ENCODE data around the gene CD72. TPM values are rescaled to one million over a fixed set of nuclear protein-coding genes. Genes with fewer than 3 reads are reported as not detected.

CD72 gene
- total RNA-seq, 1 donor from 2014 or later = 125 TPM

DNA sequence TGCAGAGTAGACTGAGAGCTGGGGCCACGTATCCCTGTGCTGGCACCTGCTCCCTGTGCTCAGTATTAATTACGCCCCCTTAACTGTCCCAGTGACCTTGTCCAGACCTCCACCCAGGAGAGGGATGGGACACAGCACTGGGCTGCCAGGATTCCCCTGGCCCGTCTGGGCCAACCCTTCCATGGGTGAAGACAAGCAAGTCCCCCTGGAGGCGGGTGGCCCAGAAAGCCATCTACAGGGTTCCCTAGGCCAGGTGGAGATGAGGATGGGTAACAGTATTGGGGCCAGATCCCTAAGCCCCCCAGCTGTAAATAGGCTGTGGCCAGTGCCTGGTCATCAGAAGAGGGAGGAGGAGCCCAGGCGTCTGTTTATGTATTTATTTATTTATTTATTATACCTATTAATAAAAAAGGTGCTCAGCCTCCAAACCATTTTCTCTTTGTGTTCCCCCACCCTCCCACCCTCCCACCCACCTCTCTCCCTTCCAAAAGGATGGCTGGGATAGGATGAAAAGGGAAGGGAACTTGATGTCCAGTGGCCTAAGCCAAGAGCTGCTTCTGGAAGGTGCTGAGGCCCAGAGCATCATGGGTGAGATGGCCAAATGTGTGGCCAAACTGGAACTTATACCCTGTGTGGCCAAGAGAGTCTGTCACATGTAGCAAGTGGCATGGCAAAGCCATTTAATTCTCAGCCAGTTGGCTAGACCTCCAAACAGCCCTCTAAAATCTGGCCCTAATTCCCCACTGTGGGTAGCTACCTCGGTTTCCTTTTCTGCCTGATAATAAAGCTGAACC, 56.5 kb downstream of the CD72 start:
- intact Hi-C loops (cut with micrococcal nuclease) = no loop called here
- H3K36me3 Mint-ChIP-seq (ENCODE audit: low read depth) = no peaks in the 10 kb centered on the region
- CTCF ChIA-PET = no interaction called here

DNA sequence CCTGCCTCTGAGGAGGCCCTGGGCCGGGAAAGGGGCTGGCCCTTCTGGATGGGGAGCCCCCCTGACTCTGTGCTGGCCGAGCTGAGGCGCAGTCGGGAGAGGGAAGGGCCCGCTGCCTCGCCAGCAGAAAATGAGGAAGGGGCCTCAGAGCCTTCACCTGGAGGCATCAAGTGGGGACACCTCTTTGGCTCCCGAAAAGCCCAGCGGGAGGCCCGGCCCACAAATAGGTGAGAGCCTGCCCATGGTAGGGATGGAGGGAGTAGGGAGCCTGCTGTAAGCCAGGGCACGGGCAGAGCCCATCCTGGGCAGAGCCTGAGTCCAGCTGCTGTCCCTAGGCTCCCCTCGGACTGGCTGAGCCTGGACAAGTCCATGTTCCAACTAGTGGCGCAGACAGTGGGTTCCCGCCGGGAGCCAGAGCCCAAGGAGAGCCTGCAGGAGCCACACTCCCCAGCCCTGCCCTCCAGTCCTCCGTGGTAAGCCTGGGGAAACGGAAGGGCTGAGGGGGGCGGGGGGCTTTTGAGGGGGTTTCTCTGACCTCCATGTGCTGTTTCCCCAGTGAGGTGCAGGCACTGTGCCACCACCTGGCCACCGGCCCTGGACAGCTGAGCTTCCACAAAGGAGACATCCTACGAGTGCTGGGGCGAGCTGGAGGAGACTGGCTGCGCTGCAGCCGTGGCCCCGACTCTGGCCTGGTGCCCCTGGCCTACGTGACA, 57.4 kb downstream of the CD72 start:
- ATAC-seq (ENCODE audit: low read depth) (no peak), DNase-seq (no peak)
- CTCF ChIA-PET = no interaction called here
- TF ChIP-seq, protein P1, sequence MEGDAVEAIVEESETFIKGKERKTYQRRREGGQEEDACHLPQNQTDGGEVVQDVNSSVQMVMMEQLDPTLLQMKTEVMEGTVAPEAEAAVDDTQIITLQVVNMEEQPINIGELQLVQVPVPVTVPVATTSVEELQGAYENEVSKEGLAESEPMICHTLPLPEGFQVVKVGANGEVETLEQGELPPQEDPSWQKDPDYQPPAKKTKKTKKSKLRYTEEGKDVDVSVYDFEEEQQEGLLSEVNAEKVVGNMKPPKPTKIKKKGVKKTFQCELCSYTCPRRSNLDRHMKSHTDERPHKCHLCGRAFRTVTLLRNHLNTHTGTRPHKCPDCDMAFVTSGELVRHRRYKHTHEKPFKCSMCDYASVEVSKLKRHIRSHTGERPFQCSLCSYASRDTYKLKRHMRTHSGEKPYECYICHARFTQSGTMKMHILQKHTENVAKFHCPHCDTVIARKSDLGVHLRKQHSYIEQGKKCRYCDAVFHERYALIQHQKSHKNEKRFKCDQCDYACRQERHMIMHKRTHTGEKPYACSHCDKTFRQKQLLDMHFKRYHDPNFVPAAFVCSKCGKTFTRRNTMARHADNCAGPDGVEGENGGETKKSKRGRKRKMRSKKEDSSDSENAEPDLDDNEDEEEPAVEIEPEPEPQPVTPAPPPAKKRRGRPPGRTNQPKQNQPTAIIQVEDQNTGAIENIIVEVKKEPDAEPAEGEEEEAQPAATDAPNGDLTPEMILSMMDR (IDR thresholded peaks at IDR 0.05) = no peak
- H3K9me3 Mint-ChIP-seq = no peaks in the 10 kb centered on the region
- intact Hi-C loops (cut with micrococcal nuclease) = no loop called here
- H3K27me3 Mint-ChIP-seq = no peaks in the 10 kb centered on the region
- H3K36me3 Mint-ChIP-seq (ENCODE audit: low read depth) = no peaks in the 10 kb centered on the region
- POLR2A ChIA-PET = no interaction called here
- H3K4me3 Mint-ChIP-seq = no peak overlapping the region
- H3K27ac Mint-ChIP-seq = no peak overlapping the region
- peaks cover 13% of the 10 kb centered on the region for H3K4me1 Mint-ChIP-seq

More for the DNA sequence above, 56.5 kb downstream of the CD72 start:
- peaks cover 13% of the 10 kb centered on the region for H3K4me1 Mint-ChIP-seq
- no peak overlapping the region for H3K4me3 Mint-ChIP-seq
- no peak for ATAC-seq (ENCODE audit: low read depth)
- TF ChIP-seq, protein P1 (IDR thresholded peaks at IDR 0.05) = no peak
- no peaks in the 10 kb centered on the region for H3K9me3 Mint-ChIP-seq
- DNase-seq = no peak
- POLR2A ChIA-PET = interaction anchor here (0.8 kb wide), 1 partner anchor 446 kb away, joined by 4 read pairs; the partner anchor contains the start of gene ATOSB
- H3K27me3 Mint-ChIP-seq = no peaks in the 10 kb centered on the region
- no peak overlapping the region for H3K27ac Mint-ChIP-seq

Other genes with a start within 250 kb of the CD72 start
- gene RUSC2, start 128.3 kb downstream of the CD72 start, total RNA-seq = 0.24 and 0.29 TPM in 2 replicates
- gene TESK1, start 13.2 kb downstream of the CD72 start, total RNA-seq = 48.7 and 51.9 TPM in 2 replicates
- gene SIT1, start 32.5 kb upstream of the CD72 start, total RNA-seq = 27.5 and 28.0 TPM in 2 replicates
- gene RMRP, start 39.6 kb upstream of the CD72 start, total RNA-seq = 8,247 and 9,516 TPM in 2 replicates
- gene CCDC107, start 39.9 kb upstream of the CD72 start, total RNA-seq = 32.5 and 34.5 TPM in 2 replicates
- 0.59 and 0.89 TPM in 2 replicates for gene ARHGEF39, start 46.8 kb upstream of the CD72 start, total RNA-seq
- gene CA9, start 55.5 kb upstream of the CD72 start, total RNA-seq = 0.86 TPM in 1 of 2 replicates, not detected in the other
- gene TPM2, start 71.5 kb upstream of the CD72 start, total RNA-seq = 1.9 and 2.0 TPM in 2 replicates
- gene TLN1, start 113.8 kb upstream of the CD72 start, total RNA-seq = 327 and 362 TPM in 2 replicates
- 13.8 and 16.9 TPM in 2 replicates for gene CREB3, start 114.3 kb upstream of the CD72 start, total RNA-seq
- gene GBA2, start 130.8 kb upstream of the CD72 start, total RNA-seq = 93.4 and 104 TPM in 2 replicates
- gene RGP1, start 130.9 kb upstream of the CD72 start, total RNA-seq = 23.8 and 25.4 TPM in 2 replicates
- gene MSMP, start 135.9 kb upstream of the CD72 start, total RNA-seq = 0.78 and 1.2 TPM in 2 replicates
- 4.4 and 4.6 TPM in 2 replicates for gene NPR2, start 173.2 kb upstream of the CD72 start, total RNA-seq
- gene SPAG8, start 193.8 kb upstream of the CD72 start, total RNA-seq = 1.8 and 4.0 TPM in 2 replicates
- 27.9 and 34.0 TPM in 2 replicates for gene HINT2, start 196.6 kb upstream of the CD72 start, total RNA-seq
- gene FAM221B, start 210.3 kb upstream of the CD72 start, total RNA-seq = not detected in 2 replicates
- 5.0 and 8.0 TPM in 2 replicates for gene TMEM8B, start 210.8 kb upstream of the CD72 start, total RNA-seq